CD4-positive, alpha-beta memory T cell (primary cell): ENCODE results near the gene TM4SF1. TPM values are rescaled to one million over a fixed set of nuclear protein-coding genes. Genes with fewer than 3 reads are reported as not detected.

Source experiments
- CTCF ChIA-PET: fragments of 350-600 bp; sonication (Branson Sonifier 250); formaldehyde crosslinking; loops from one replicate; lab custom pipeline; 2021; ENCODE audit warnings: inconsistent platforms; ENCODE audit not compliant: partially characterized antibody; lab: Charles Lee
- POLR2A ChIA-PET: fragments of 350-600 bp; sonication (Branson Sonifier 250); formaldehyde crosslinking; loops from one replicate; lab custom pipeline; 2021; ENCODE audit not compliant: partially characterized antibody; lab: Charles Lee
- DNase-seq, 5 donors: peaks; one replicate each; pipeline versions ENCODE4 v3.0.0 to v3.0.0-alpha.2; 2020 to 2022; ENCODE audit warnings: mixed read lengths in 1 of 5
- H3K27ac ChIP-seq: one replicate; pipeline ENCODE4 v1.7.0; 2013; ENCODE audit warnings: low read depth, low read length
- H3K27me3 ChIP-seq: 2 replicates; pipeline ENCODE4 v1.7.0; 2013; ENCODE audit warnings: mild to moderate bottlenecking, low read length, moderate library complexity; ENCODE audit not compliant: insufficient read depth
- H3K36me3 ChIP-seq: 2 replicates; pipeline ENCODE4 v1.7.0; 2013; ENCODE audit warnings: mild to moderate bottlenecking, low read length, moderate library complexity; ENCODE audit not compliant: insufficient read depth
- H3K4me1 ChIP-seq: 2 replicates; pipeline ENCODE4 v1.7.0; 2013; ENCODE audit warnings: mild to moderate bottlenecking, low read length, moderate library complexity; ENCODE audit not compliant: insufficient read depth
- H3K4me3 ChIP-seq, 2 donors: one replicate each; pipeline ENCODE4 v1.7.0; 2013; ENCODE audit warnings: low read length in 2 of 2, mild to moderate bottlenecking in 1 of 2
- H3K9me3 ChIP-seq, 2 donors: one replicate each; pipeline ENCODE4 v1.7.0; 2013; ENCODE audit warnings: low read length in 2 of 2, control low read depth in 1 of 2; ENCODE audit not compliant: control insufficient read depth in 1 of 2
- H3K27ac Mint-ChIP-seq, 7 donors: one replicate each; pipeline ENCODE4 v1.8.0; 2020 to 2021; ENCODE audit warnings: mixed read lengths in 7 of 7, mild to moderate bottlenecking in 6 of 7, inconsistent platforms in 3 of 7, moderate library complexity in 3 of 7
- H3K27me3 Mint-ChIP-seq, 2 donors: one replicate each; pipeline ENCODE4 v1.8.0; 2020 to 2021; ENCODE audit warnings: mixed read lengths in 2 of 2
- H3K36me3 Mint-ChIP-seq, 2 donors: one replicate each; pipeline ENCODE4 v1.8.0; 2020 to 2021; ENCODE audit warnings: mixed read lengths in 2 of 2, inconsistent platforms in 1 of 2, mild to moderate bottlenecking in 1 of 2
- H3K4me1 Mint-ChIP-seq, 4 donors: one replicate each; pipeline ENCODE4 v1.8.0; 2020 to 2021; ENCODE audit warnings: mixed read lengths in 4 of 4, mild to moderate bottlenecking in 1 of 4
- H3K4me3 Mint-ChIP-seq, 8 donors: one replicate each; pipeline ENCODE4 v1.8.0; 2020 to 2021; ENCODE audit warnings: mixed read lengths in 8 of 8, mild to moderate bottlenecking in 7 of 8, moderate library complexity in 6 of 8, inconsistent platforms in 3 of 8
- H3K9me3 Mint-ChIP-seq, 8 donors: one replicate each; pipeline ENCODE4 v1.8.0; 2020 to 2021; ENCODE audit warnings: mixed read lengths in 8 of 8, mild to moderate bottlenecking in 5 of 8, inconsistent platforms in 3 of 8, moderate library complexity in 1 of 8
- intact Hi-C: fragments of 100-400 bp; cut with micrococcal nuclease; formaldehyde crosslinking; loops from one replicate; pipeline ENCODE4 v1.15.1; 2023
- polyA plus RNA-seq, 2 donors: library from polyadenylated mRNA; unstranded; fragments of 300-500 nt; fragmentation: Illumina TruSeq; gene quantifications; one replicate each; pipeline ENCODE4 v1.2.3, GENCODE V29; 2021
- total RNA-seq, 2 experiments: library from RNA; stranded (reverse); gene quantifications; one replicate each; pipeline ENCODE4 v1.2.3, GENCODE V29; 2021

TM4SF1 gene
- total and polyA plus RNA-seq, 4 experiments from 2014 or later, result not detected

GRCh38 chr3:149415484-149415883 is 38.0 kb upstream of the TM4SF1 start:
- intact Hi-C loops, result no loop called here
- no peak overlapping the region for H3K4me3 ChIP-seq
- POLR2A ChIA-PET, result no interaction called here
- Mint-ChIP-seq H3K36me3 (no peaks in the 10 kb centered on the region), H3K4me1 (peaks cover 0 to 3% (median under 1%) of the 10 kb centered on the region in 4 donors), H3K27me3 (peaks cover 9 to 10% of the 10 kb centered on the region in 2 donors), H3K27ac (no peak overlapping the region), H3K4me3 (no peak overlapping the region), H3K9me3 (no peaks in the 10 kb centered on the region)
- peaks cover 3% of the 10 kb centered on the region for H3K27me3 ChIP-seq
- CTCF ChIA-PET, result no interaction called here
- no peak for DNase-seq
- H3K36me3 ChIP-seq, result no peaks in the 10 kb centered on the region
- no peaks in the 10 kb centered on the region for H3K9me3 ChIP-seq
- no peaks in the 10 kb centered on the region for H3K4me1 ChIP-seq
- H3K27ac ChIP-seq, result no peak overlapping the region

GRCh38 chr3:149414557-149415231 is 37.2 kb upstream of the TM4SF1 start:
- Mint-ChIP-seq H3K4me3 (no peak overlapping the region), H3K27me3 (peaks cover 8 to 9% of the 10 kb centered on the region in 2 donors), H3K27ac (no peak overlapping the region), H3K4me1 (peaks cover 0 to 3% (median under 1%) of the 10 kb centered on the region in 4 donors), H3K36me3 (no peaks in the 10 kb centered on the region), H3K9me3 (no peaks in the 10 kb centered on the region)
- no peaks in the 10 kb centered on the region for H3K36me3 ChIP-seq
- H3K4me1 ChIP-seq, result no peaks in the 10 kb centered on the region
- H3K27me3 ChIP-seq, result peaks cover 3% of the 10 kb centered on the region
- no peaks in the 10 kb centered on the region for H3K9me3 ChIP-seq
- ChIA-PET POLR2A (no interaction called here), CTCF (no interaction called here)
- intact Hi-C loops, result no loop called here
- no peak overlapping the region for H3K4me3 ChIP-seq
- no peak overlapping the region for H3K27ac ChIP-seq
- no peak for DNase-seq

- Mint-ChIP-seq H3K27ac (no peak overlapping the region), H3K4me3 (no peak overlapping the region), H3K4me1 (no peaks in the 10 kb centered on the region), H3K36me3 (no peaks in the 10 kb centered on the region), H3K27me3 (peaks cover 6 to 9% of the 10 kb centered on the region in 2 donors), H3K9me3 (no peaks in the 10 kb centered on the region)
- H3K36me3 ChIP-seq, result no peaks in the 10 kb centered on the region
- H3K27me3 ChIP-seq, result no peaks in the 10 kb centered on the region
- CTCF ChIA-PET, result no interaction called here
- H3K4me1 ChIP-seq, result no peaks in the 10 kb centered on the region
- no peak for DNase-seq
- no peak overlapping the region for H3K4me3 ChIP-seq
- H3K9me3 ChIP-seq, result no peaks in the 10 kb centered on the region
- H3K27ac ChIP-seq, result no peak overlapping the region
- intact Hi-C loops, result no loop called here
- POLR2A ChIA-PET, result no interaction called here
Observed at GRCh38 chr3:149411583-149411982, 34.1 kb upstream of the TM4SF1 start.

- DNase-seq, result no peak
- no peaks in the 10 kb centered on the region for H3K27me3 ChIP-seq
- H3K4me3 ChIP-seq, result no peak overlapping the region
- no peak overlapping the region for H3K4me3 Mint-ChIP-seq
- H3K27ac Mint-ChIP-seq, result no peak overlapping the region
- no peaks in the 10 kb centered on the region for H3K4me1 Mint-ChIP-seq
- no peaks in the 10 kb centered on the region for H3K4me1 ChIP-seq
- H3K9me3 Mint-ChIP-seq, result no peaks in the 10 kb centered on the region
- POLR2A ChIA-PET, result no interaction called here
- peaks cover 0 to 3% of the 10 kb centered on the region in 2 donors for H3K27me3 Mint-ChIP-seq
- no peak overlapping the region for H3K27ac ChIP-seq
- no peaks in the 10 kb centered on the region for H3K36me3 ChIP-seq
- CTCF ChIA-PET, result no interaction called here
- no peaks in the 10 kb centered on the region for H3K9me3 ChIP-seq
- intact Hi-C loops, result no loop called here
- no peaks in the 10 kb centered on the region for H3K36me3 Mint-ChIP-seq
Observed at GRCh38 chr3:149409351-149409750, 31.9 kb upstream of the TM4SF1 start.

- ChIA-PET CTCF (no interaction called here), POLR2A (no interaction called here)
- Mint-ChIP-seq H3K36me3 (no peaks in the 10 kb centered on the region), H3K9me3 (no peaks in the 10 kb centered on the region), H3K4me3 (no peak overlapping the region), H3K27ac (no peak overlapping the region), H3K27me3 (peaks cover 0 to 6% of the 10 kb centered on the region in 2 donors), H3K4me1 (no peaks in the 10 kb centered on the region)
- Histone ChIP-seq H3K27ac (no peak overlapping the region), H3K4me1 (no peaks in the 10 kb centered on the region), H3K9me3 (no peaks in the 10 kb centered on the region), H3K27me3 (no peaks in the 10 kb centered on the region), H3K36me3 (no peaks in the 10 kb centered on the region), H3K4me3 (no peak overlapping the region)
- intact Hi-C loops, result no loop called here
- no peak for DNase-seq
Observed at GRCh38 chr3:149407898-149408297, 30.4 kb upstream of the TM4SF1 start.

GRCh38 chr3:149406244-149406752 is 28.8 kb upstream of the TM4SF1 start:
- H3K4me3 ChIP-seq, result no peak overlapping the region
- no peaks in the 10 kb centered on the region for H3K4me1 Mint-ChIP-seq
- H3K9me3 ChIP-seq, result no peaks in the 10 kb centered on the region
- ChIA-PET CTCF (no interaction called here), POLR2A (no interaction called here)
- H3K4me3 Mint-ChIP-seq, result no peak overlapping the region
- no peak for DNase-seq
- no peaks in the 10 kb centered on the region for H3K36me3 ChIP-seq
- no peaks in the 10 kb centered on the region for H3K36me3 Mint-ChIP-seq
- H3K9me3 Mint-ChIP-seq, result no peaks in the 10 kb centered on the region
- no peak overlapping the region for H3K27ac ChIP-seq
- no peaks in the 10 kb centered on the region for H3K27me3 ChIP-seq
- peaks cover 4% of the 10 kb centered on the region in 2 donors for H3K27me3 Mint-ChIP-seq
- H3K27ac Mint-ChIP-seq, result no peak overlapping the region
- no peaks in the 10 kb centered on the region for H3K4me1 ChIP-seq
- intact Hi-C loops, result no loop called here

- CTCF ChIA-PET, result no interaction called here
- H3K27me3 Mint-ChIP-seq, result peaks cover 6 to 13% of the 10 kb centered on the region in 2 donors
- no peaks in the 10 kb centered on the region for H3K9me3 Mint-ChIP-seq
- no peak for DNase-seq
- no peak overlapping the region for H3K27ac Mint-ChIP-seq
- Histone ChIP-seq H3K4me3 (no peak overlapping the region), H3K9me3 (no peaks in the 10 kb centered on the region), H3K27ac (no peak overlapping the region), H3K36me3 (no peaks in the 10 kb centered on the region), H3K27me3 (no peaks in the 10 kb centered on the region), H3K4me1 (no peaks in the 10 kb centered on the region)
- H3K4me1 Mint-ChIP-seq, result no peaks in the 10 kb centered on the region
- intact Hi-C loops, result no loop called here
- H3K4me3 Mint-ChIP-seq, result no peak overlapping the region
- POLR2A ChIA-PET, result no interaction called here
- H3K36me3 Mint-ChIP-seq, result no peaks in the 10 kb centered on the region
Observed at GRCh38 chr3:149403443-149403842, 26.0 kb upstream of the TM4SF1 start.
